ENCODE measurements around the gene AKIRIN2. TPM values are rescaled to one million over a fixed set of nuclear protein-coding genes. Genes with fewer than 3 reads are reported as not detected.
"Not testable (repeated sequence)": the region's sequence is repeated elsewhere in the genome, so short reads cannot be mapped to it uniquely, and the experiment has no call there.

The AKIRIN2 gene
- total RNA-seq, 1 experiment from 2014 or later: 68.9 TPM

DNA sequence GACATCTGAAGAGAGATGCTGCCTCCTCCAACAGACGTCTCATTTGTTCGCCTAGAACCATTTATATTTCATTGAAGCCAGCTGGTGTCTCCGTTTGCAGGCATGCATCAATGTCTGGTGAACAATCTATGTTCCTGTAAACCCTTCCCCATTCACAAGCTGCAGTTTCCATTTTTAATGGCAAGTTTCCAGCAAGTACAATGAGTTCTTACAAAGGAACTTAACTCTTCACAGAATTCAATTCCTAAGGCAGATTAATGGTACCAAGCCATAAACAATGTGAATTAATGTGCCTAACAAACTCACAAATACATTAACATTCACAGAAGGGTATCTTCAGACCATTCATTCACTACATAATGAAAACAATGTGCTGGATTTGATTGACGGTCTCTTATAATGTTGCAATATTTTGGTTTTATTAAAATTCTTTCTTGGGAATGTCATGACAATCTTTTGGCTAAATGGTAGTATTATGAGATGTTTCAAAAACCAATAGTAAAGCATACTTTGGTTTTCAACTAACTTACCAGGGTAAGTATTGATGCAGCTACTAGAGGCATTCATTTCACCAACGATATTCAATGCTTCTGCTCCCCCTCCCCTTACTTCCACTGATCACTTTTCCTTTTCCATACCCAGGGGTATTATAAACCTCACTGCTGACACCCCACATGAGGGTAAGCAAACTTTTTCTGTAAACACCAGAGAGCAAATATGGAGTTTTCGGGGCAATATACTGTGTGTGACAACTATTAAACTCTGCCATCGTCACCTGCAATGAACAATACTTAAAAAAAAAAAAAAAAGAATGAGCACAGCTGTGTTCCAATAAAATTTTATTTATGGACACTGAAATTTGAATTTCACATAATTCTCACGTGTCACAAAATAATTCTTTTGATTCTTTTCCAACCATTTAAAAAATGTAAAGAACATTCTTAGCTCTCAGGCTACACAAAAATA lies 4.2 kb downstream of the AKIRIN2 start:
- intact Hi-C loops (cut with micrococcal nuclease; ENCODE audit: unreplicated experiment): no loop called here
- peak overlapping the region; percentile 64 for H3K27ac ChIP-seq (ENCODE audit: low read depth, low read length, poor library complexity, severe bottlenecking)
- CTCF ChIA-PET: interaction anchor here (0.6 to 0.7 kb wide), 3 partner anchors 17 to 631 kb away, joined by 3 to 5 read pairs (median 4); no protein-coding TSS in a partner anchor

DNA sequence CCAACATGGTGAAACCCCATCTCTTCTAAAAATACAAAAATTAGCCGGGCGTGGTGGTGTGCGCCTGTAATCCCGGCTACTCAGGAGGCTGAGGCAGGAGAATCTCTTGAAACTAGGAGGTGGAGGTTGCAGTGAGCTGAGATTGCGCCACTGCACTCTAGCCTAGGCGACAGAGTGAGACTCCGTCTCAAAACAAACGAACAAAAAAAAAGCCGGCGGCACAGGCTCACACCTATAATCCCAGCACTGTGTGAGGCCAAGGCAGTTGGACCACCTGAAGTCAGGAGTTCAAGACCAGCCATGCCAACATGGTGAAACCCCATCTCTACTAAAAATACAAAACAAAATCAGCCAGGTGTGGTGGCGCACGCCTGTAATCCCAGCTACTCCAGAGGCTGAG lies 5.2 kb downstream of the AKIRIN2 start:
- peaks cover 43% of the 10 kb centered on the region for H3K4me1 ChIP-seq (ENCODE audit: insufficient read depth, low read length, poor library complexity, severe bottlenecking)
- POLR2A ChIA-PET (ENCODE audit: low non-redundant PET); BruUV-seq (replicated peaks); H3K36me3 ChIP-seq (ENCODE audit: insufficient read depth, low read length, poor library complexity, severe bottlenecking); H3K4me3 ChIP-seq (ENCODE audit: low read depth, low read length, poor library complexity, severe bottlenecking); H3K9me3 ChIP-seq (ENCODE audit: low read depth, low read length, poor library complexity, severe bottlenecking); DNase-seq (ENCODE audit: low spot score); H3K27me3 ChIP-seq (replicated peaks; ENCODE audit: insufficient read depth, low read depth, low read length, poor library complexity); H3K27ac ChIP-seq (ENCODE audit: low read depth, low read length, poor library complexity, severe bottlenecking); CTCF ChIA-PET; intact Hi-C loops (cut with micrococcal nuclease; ENCODE audit: unreplicated experiment): not testable (repeated sequence)

More for the DNA sequence above, 4.2 kb downstream of the AKIRIN2 start:
- no peak for TF ChIP-seq EZH2 (IDR thresholded peaks at IDR 0.05; ENCODE audit: borderline replicate concordance, low read depth, low read length, poor library complexity, severe bottlenecking)
- TF ChIP-seq, protein P1, sequence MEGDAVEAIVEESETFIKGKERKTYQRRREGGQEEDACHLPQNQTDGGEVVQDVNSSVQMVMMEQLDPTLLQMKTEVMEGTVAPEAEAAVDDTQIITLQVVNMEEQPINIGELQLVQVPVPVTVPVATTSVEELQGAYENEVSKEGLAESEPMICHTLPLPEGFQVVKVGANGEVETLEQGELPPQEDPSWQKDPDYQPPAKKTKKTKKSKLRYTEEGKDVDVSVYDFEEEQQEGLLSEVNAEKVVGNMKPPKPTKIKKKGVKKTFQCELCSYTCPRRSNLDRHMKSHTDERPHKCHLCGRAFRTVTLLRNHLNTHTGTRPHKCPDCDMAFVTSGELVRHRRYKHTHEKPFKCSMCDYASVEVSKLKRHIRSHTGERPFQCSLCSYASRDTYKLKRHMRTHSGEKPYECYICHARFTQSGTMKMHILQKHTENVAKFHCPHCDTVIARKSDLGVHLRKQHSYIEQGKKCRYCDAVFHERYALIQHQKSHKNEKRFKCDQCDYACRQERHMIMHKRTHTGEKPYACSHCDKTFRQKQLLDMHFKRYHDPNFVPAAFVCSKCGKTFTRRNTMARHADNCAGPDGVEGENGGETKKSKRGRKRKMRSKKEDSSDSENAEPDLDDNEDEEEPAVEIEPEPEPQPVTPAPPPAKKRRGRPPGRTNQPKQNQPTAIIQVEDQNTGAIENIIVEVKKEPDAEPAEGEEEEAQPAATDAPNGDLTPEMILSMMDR (conservative IDR thresholded peaks at IDR 0.05; ENCODE audit: low read depth, low read length): no peak
- peak overlapping the region; percentile 94 for H3K4me3 ChIP-seq (ENCODE audit: low read depth, low read length, poor library complexity, severe bottlenecking)
- POLR2A ChIA-PET (ENCODE audit: low non-redundant PET): interaction anchor here (0.7 kb wide), 1 partner anchor 47 kb away, joined by 7 read pairs; no protein-coding TSS in a partner anchor
- H3K9me3 ChIP-seq (ENCODE audit: low read depth, low read length, poor library complexity, severe bottlenecking): no peaks in the 10 kb centered on the region
- H3K36me3 ChIP-seq (ENCODE audit: insufficient read depth, low read length, poor library complexity, severe bottlenecking): no peaks in the 10 kb centered on the region
- H3K27me3 ChIP-seq (replicated peaks; ENCODE audit: insufficient read depth, low read depth, low read length, poor library complexity): no peaks in the 10 kb centered on the region
- peaks cover 36% of the 10 kb centered on the region for H3K4me1 ChIP-seq (ENCODE audit: insufficient read depth, low read length, poor library complexity, severe bottlenecking)
- DNase-seq (ENCODE audit: low spot score): peak; percentile 91
- BruUV-seq (replicated peaks): no TSS peak

DNA sequence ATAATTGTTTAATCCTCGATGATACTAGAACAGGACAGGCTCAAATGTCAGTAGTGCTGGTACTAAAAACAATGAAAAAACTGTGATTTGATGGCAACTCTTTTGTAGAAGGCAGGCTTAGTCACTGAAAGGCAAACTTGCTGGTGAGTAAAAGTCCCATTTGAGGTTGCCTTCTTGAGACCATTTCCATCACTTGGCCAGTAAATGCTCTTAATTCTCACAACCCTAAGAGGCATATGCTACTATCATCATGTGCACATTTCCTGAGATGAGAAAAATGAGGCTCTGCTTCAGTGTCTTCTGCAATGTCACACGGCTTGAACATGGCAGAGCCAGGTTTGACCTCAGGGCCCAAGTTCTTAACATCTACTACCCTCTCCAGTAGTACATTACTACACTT lies 9.9 kb downstream of the AKIRIN2 start:
- Histone ChIP-seq H3K9me3 (ENCODE audit: low read depth, low read length, poor library complexity, severe bottlenecking) (no peaks in the 10 kb centered on the region), H3K4me3 (ENCODE audit: low read depth, low read length, poor library complexity, severe bottlenecking) (no peak overlapping the region), H3K27me3 (replicated peaks; ENCODE audit: insufficient read depth, low read depth, low read length, poor library complexity) (no peaks in the 10 kb centered on the region), H3K4me1 (ENCODE audit: insufficient read depth, low read length, poor library complexity, severe bottlenecking) (peaks cover 35% of the 10 kb centered on the region), H3K27ac (ENCODE audit: low read depth, low read length, poor library complexity, severe bottlenecking) (no peak overlapping the region), H3K36me3 (ENCODE audit: insufficient read depth, low read length, poor library complexity, severe bottlenecking) (no peaks in the 10 kb centered on the region)
- CTCF ChIA-PET: no interaction called here
- no peak for DNase-seq (ENCODE audit: low spot score)
- TF ChIP-seq EZH2 (IDR thresholded peaks at IDR 0.05; ENCODE audit: borderline replicate concordance, low read depth, low read length, poor library complexity, severe bottlenecking): no peak
- TF ChIP-seq, protein P1 (conservative IDR thresholded peaks at IDR 0.05; ENCODE audit: low read depth, low read length): no peak
- no TSS peak for BruUV-seq (replicated peaks)
- intact Hi-C loops (cut with micrococcal nuclease; ENCODE audit: unreplicated experiment): no loop called here
- POLR2A ChIA-PET (ENCODE audit: low non-redundant PET): no interaction called here
